ENCODE data around the gene PHLDA3. TPM values are rescaled to one million over a fixed set of nuclear protein-coding genes. Genes with fewer than 3 reads are reported as not detected.

Gene PHLDA3
- total and polyA plus RNA-seq, 2 of the 13 experiments (the other 11 are each of a cell fraction or from before 2014, with no cell fraction given): 16.7 to 33.6 TPM

DNA sequence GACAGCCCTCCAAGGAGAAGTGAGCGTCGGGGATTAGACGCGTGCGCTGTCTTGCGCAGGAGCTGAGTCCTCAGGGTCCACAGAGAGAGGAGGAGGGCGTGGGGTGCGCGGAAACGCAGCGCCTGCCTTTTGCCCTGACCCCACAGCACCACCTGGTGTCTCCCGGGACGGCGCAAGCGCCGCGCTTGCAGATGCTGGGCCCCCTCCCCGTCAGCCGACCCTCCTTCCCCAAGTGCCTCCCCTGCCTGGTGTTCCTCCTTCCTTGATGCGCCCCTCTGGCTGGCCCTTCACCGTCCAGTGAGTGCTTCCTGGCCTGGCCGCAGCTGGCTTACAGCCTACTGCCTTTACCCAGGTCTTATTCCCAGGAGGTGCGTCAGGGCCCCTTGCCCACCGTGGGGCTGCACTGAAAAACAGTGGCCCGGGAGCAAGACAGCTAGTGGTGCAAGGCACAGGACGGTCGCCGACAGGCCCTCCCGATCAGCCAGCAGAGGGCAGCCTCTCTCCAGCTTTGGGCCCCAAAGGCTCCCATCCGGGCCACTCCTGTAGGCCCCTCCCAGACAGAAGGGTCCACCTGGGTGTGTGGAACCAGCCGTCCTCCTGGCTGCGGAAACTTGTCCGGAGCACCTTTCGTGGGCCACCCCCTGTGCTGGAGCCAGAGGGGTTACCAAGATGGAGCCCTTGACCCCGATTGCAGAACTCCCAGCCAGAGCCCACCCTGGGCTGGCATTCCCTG, 12.9 kb upstream of the PHLDA3 start (continued):
- TF ChIP-seq FOXP1 (IDR thresholded peaks at IDR 0.05): no peak
- no peak for TF ChIP-seq FOXP1 (CRISPR knock-in tag; IDR thresholded peaks at IDR 0.05)
- no peak for TF ChIP-seq SMARCC2 (IDR thresholded peaks at IDR 0.05)
- no peak for TF ChIP-seq ZBTB2 (CRISPR knock-in tag; IDR thresholded peaks at IDR 0.05; ENCODE audit: low read depth)
- peak; percentile 61 for TF ChIP-seq ZNF350 (CRISPR knock-in tag; IDR thresholded peaks at IDR 0.05; ENCODE audit: borderline replicate concordance, low read depth)
- TF ChIP-seq KLF15 (CRISPR knock-in tag; IDR thresholded peaks at IDR 0.05; ENCODE audit: borderline replicate concordance): no peak
- TF ChIP-seq EHMT2 (IDR thresholded peaks at IDR 0.05; ENCODE audit: borderline replicate concordance, low read depth, low read length): no peak
- TF ChIP-seq, protein P1, sequence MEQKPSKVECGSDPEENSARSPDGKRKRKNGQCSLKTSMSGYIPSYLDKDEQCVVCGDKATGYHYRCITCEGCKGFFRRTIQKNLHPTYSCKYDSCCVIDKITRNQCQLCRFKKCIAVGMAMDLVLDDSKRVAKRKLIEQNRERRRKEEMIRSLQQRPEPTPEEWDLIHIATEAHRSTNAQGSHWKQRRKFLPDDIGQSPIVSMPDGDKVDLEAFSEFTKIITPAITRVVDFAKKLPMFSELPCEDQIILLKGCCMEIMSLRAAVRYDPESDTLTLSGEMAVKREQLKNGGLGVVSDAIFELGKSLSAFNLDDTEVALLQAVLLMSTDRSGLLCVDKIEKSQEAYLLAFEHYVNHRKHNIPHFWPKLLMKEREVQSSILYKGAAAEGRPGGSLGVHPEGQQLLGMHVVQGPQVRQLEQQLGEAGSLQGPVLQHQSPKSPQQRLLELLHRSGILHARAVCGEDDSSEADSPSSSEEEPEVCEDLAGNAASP (CRISPR knock-in tag; IDR thresholded peaks at IDR 0.05; ENCODE audit: borderline replicate concordance): peak; percentile 27; the same call in 1 of the 2 replicates
- TF ChIP-seq PITX1 (CRISPR knock-in tag; IDR thresholded peaks at IDR 0.05): peak; percentile 72; the same call in 1 of the 2 replicates
- TF ChIP-seq, protein P2, sequence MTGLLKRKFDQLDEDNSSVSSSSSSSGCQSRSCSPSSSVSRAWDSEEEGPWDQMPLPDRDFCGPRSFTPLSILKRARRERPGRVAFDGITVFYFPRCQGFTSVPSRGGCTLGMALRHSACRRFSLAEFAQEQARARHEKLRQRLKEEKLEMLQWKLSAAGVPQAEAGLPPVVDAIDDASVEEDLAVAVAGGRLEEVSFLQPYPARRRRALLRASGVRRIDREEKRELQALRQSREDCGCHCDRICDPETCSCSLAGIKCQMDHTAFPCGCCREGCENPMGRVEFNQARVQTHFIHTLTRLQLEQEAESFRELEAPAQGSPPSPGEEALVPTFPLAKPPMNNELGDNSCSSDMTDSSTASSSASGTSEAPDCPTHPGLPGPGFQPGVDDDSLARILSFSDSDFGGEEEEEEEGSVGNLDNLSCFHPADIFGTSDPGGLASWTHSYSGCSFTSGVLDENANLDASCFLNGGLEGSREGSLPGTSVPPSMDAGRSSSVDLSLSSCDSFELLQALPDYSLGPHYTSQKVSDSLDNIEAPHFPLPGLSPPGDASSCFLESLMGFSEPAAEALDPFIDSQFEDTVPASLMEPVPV (CRISPR knock-in tag; IDR thresholded peaks at IDR 0.05): 0 out of 2 replicates have a peak, but pooled peaks have one; percentile 7
- no peak for TF ChIP-seq DDIT3 (CRISPR knock-in tag; IDR thresholded peaks at IDR 0.05)
- no peak; the same call in 1 of the 2 replicates for TF ChIP-seq ZSCAN25 (CRISPR knock-in tag; IDR thresholded peaks at IDR 0.05)
- TF ChIP-seq, protein P3, sequence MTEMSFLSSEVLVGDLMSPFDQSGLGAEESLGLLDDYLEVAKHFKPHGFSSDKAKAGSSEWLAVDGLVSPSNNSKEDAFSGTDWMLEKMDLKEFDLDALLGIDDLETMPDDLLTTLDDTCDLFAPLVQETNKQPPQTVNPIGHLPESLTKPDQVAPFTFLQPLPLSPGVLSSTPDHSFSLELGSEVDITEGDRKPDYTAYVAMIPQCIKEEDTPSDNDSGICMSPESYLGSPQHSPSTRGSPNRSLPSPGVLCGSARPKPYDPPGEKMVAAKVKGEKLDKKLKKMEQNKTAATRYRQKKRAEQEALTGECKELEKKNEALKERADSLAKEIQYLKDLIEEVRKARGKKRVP (CRISPR knock-in tag; IDR thresholded peaks at IDR 0.05): no peak
- no peak for TF ChIP-seq ARHGAP35 (CRISPR knock-in tag; IDR thresholded peaks at IDR 0.05; ENCODE audit: borderline replicate concordance)
- peak; percentile 31; the same call in 1 of the 2 replicates for TF ChIP-seq ZNF263 (CRISPR knock-in tag; IDR thresholded peaks at IDR 0.05)
- no peak for TF ChIP-seq PRMT3 (CRISPR knock-in tag; IDR thresholded peaks at IDR 0.05; ENCODE audit: borderline replicate concordance, low read depth)
- TF ChIP-seq TMF1 (CRISPR knock-in tag; IDR thresholded peaks at IDR 0.05; ENCODE audit: low read depth): no peak
- no peak for TF ChIP-seq KLF6 (CRISPR knock-in tag; IDR thresholded peaks at IDR 0.05)
